Measurements from ENCODE around the gene CLDN18.

Gene CLDN18

DNA sequence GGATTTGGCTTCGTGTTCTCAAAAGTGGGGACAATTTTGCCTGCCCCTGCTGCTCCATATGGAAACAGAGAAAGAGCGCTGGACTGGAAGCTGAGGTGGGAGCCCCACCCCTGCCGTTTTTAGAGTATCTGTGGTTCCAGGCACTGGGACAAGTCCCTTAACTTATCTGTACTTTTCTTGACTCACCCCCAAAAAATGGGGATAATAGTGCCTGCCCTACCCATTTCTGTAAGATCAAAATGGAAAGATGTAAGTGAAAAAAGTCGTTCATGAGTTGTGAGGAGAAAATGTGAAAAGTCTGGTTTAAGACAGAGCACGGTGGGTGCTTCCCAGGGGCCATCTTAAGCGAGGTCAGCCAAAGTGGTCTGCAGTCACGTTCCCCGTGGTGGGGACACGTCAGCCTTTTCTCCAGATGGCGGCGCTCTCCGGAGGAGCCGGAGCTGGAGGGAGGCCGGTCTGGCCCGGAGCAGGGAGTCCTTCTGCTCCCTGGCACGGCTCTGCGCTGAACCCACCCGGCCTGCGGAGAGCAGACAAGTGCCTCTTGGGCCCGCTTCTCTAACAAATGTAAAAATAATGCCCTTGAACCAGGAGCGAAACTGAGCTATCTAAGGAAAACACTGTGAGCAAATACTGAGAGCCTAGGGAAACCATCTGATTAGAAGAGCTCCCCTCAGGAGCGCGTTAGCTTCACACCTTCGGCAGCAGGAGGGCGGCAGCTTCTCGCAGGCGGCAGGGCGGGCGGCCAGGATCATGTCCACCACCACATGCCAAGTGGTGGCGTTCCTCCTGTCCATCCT lies at the start of gene CLDN18:
Gene CLDN18 (plus strand): TSS at position 690 of the 797 bp plus-strand sequence. CDS start 61 bp downstream, at position 751.
- DNase-seq: no peak

GRCh38 chr3:137962251-137962650 lies 47.7 kb upstream of the CLDN18 start:
- no peak for DNase-seq

GRCh38 chr3:137963463-137963862 lies 46.5 kb upstream of the CLDN18 start:
- no peak for DNase-seq

DNA sequence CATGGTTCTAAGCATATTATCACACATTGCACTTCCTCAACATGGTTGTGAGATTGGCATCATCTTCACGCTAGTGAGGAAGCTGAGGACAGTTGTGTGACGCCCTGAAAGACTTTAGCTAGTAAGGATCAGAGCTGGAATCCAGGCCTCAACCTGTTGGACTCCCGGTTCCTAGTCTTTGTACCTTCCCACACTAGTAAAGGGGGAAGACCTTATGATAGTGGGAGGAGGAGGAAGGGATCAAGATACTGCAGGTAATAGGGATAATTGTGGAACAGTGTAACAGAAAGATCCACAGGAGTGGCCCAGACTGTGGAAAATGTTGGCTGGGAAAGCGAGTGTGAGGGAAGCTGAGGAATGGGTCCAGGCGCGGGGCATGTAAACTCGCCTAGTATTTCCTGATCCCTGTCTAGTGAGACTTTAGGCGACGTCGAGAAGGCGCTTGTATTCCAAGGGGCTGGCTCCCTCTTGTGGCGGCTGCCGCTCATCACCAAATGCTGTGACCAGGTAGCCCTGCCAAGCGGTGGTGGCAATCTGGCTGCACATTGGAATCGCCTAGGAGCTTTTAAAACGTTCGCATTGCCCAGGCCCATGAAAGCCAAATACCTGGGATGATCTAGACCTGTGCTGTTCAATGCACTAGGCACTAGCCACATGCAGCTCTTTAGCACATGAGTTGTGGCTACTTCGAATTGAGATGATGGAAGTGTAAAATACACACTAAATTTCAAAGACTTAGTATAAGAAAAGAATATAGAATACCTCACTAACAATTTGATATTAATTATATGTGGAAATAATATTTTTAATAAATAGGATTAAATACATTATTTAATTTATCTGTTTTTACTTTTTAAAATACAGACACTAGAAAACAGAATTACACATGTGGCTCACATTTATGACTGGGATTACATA lies 38.8 kb upstream of the CLDN18 start:
- DNase-seq: peak; percentile 71

GRCh38 chr3:137972396-137972795 lies 37.6 kb upstream of the CLDN18 start:
- no peak for DNase-seq

DNA sequence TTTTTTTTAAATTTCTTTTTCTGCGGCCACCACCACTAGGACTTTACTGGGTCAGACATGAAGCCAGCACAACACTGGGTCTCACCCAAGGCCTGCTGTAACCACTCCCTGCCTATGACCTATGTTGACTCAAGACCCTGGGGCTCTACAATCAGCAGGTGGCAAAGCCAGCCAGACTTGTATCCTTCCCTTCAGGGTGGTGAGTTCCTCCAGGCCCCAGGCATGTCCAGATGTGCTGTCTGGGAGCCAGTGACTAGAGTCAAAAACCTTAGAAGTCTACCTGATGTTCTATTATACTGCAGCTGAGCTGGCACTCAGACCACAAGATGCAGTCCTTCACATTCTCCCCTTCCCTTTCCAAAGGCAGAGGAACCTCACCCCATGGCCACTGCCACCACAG lies 31.6 kb upstream of the CLDN18 start:
- no peak for DNase-seq

DNA sequence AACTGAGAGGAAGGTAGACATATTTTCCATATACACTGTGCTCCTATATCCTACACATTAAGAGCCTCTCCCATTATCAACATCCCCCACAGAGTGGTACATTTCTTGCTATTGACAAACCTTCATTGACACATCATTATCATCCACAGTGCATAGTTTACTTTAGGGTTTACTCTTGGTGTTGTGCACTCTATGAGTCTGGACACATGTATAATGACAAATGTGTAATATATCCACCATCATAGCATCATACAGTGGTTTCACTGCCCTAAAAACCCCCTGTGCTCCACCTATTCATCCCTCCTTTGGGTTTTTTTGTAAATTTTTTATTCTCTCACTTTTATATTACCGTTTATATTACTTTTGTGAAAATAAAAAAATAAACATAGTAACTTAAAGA lies 22.2 kb upstream of the CLDN18 start:
- DNase-seq: no peak

DNA sequence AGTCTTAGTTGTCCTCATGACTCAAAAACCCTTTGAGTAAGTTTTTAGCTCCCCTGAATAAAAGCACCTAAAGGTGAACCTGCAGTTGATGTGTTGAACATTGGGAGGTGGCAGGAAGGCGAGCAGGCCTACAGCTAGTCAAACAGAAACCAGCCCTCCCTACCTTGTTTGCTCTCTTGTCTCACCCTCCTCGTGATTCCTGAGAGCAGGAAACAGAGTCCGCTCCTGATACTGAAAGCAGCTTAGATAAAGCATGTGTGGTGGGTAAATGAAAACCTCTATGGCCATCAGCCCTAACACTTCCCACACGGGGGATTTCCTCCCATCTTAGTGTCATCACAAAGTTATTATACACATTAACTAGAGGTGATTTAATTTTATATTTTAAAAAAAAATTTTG lies 21.8 kb upstream of the CLDN18 start:
- no peak for DNase-seq

DNA sequence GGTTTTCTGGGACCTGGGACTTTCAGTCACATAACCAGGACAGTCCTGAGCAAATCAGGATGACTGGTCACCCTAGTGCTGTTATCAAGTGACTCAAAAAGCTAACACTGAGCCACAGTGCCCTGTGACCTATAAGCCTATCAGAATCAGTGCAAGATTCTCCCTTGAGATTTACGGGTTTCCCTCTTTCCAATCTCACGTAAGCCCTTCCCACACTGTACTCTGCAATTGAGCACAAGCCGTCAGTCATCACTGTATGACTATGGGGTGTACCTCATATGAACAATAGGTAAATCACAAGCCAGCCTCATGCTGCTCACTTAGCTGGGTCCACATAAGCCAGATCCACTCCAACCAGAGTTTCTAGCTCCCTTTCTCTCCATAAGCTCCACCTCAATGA lies 21.0 kb upstream of the CLDN18 start:
- no peak for DNase-seq

DNA sequence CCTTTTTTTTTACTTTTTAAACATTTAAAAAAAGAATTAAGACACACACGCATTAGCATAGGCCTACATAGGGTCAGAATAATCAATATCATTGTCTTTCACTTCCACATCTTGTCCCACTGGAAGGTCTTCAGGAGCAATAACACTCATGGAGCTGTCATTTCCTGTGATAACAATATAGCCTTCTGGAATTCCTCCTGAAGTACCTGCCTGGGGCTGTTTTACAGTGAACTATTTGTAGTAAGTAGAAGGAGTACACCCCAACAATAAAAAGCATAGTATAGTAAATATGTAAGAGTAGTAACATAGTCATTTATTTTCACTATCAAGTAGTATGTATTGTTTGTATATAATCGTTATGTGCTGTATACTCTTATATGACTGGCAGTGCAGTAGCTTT lies 19.5 kb upstream of the CLDN18 start:
- DNase-seq: no peak

GRCh38 chr3:137992592-137992991 lies 17.4 kb upstream of the CLDN18 start:
- no peak for DNase-seq

DNA sequence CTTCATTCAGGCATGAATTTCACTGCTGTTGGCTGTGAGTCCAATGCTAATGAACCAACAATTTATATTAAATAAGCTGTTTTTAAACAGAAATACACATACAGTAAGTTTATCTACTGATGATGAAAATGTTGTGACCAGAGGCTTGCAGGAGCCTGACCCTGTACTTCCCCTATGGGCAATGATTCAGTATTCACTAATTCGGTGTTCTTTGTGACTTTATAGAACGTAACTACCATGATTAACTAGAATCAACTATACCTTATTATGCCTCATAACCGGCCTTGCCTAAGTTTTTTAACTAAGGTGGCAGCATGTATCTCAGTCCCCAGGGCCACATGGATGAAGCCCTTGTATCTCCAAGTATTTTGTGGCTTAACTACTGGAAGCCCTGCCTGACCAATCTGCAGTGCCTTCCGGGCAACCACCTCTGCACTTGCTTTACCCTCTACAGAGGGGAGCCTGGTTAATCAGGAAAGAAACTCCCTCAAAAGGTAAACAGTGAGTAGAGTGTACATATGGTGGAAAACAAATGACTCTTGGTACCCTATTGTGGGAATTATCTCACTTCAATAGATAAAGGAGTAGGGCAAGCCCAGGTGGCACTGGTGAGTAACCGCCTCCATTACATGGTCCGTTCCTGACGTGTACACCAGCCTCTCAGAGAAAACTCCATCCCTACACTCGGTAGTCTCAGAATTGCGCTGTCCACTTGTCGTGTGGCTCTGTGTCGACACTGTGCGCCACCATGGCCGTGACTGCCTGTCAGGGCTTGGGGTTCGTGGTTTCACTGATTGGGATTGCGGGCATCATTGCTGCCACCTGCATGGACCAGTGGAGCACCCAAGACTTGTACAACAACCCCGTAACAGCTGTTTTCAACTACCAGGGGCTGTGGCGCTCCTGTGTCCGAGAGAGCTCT lies 11.6 kb upstream of the CLDN18 start:
- no peak for DNase-seq

- no peak for DNase-seq
Measured at GRCh38 chr3:138003069-138003468, 6.9 kb upstream of the CLDN18 start.

GRCh38 chr3:138005627-138006026 lies 4.3 kb upstream of the CLDN18 start:
- DNase-seq: no peak

DNA sequence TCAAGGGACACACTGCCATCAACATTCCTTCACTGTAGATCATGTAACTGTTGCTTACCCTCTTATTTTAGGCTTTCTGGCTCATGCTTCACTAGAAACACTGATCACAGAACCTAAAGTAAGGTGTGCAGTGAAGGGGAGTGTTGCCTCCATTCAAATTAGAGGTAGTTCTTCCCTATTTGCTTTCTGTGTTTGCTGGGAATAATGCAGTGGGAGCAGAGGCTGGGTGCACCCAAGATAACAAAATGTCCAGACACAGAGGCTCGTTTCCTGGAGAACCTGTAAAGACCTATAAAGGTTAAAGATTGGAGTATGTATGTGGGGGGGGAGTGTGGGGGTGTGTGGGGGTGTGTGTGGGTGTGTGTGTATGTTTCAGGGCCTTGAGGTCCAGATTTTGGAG lies 2.1 kb upstream of the CLDN18 start:
- no peak for DNase-seq

- no peak for DNase-seq
Measured at GRCh38 chr3:138010273-138010590, 267 bp downstream of the CLDN18 start.

- DNase-seq: no peak
Measured at GRCh38 chr3:138011722-138012121, 1.8 kb downstream of the CLDN18 start.

- DNase-seq: no peak
Measured at GRCh38 chr3:138012526-138012925, 2.6 kb downstream of the CLDN18 start.

GRCh38 chr3:138016065-138016464 lies 6.1 kb downstream of the CLDN18 start:
- no peak for DNase-seq

DNA sequence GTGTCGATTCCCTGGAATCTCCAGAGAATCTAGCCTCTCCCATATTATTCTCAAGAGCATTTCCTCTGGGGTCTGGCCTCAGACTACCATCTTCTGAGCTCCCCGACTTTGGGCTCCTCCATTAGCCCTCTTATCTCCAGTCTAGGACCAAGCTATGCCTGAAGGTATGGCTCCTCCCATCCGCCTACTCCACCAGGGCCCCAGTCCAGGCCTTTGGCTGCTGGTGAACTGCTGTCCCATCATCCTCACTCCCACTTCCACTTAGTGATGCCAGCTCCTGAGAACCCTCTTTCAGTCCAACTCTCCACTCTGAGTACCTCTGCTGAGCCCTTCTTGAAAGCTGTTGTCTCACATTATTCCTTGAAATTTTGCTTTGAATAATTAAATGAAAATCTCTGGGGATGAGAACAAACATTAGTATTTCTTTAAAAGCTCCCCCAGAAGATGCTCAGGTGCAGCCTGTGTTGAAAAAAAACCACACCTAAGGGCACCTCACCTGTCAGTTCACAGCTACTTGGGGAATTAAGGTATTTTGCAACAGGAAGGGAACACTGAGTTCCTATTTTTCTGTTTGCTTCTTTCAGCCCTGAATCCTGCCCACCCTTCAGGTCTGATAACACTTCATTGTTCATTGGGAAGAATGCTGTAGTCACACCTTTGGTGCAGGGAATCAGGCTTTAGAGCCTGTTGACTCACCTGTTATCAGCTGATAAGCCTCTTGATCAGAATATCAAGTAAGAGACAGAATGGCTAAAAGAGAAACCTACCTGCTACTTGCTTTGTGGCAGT lies 9.5 kb downstream of the CLDN18 start:
- peak; percentile 16 for DNase-seq

GRCh38 chr3:138023754-138024153 lies 13.8 kb downstream of the CLDN18 start:
- no peak for DNase-seq

GRCh38 chr3:138025553-138025952 lies 15.6 kb downstream of the CLDN18 start:
- DNase-seq: no peak
